HCT116 (cell line): ENCODE results near the gene PLEKHO2.

Source experiments
- CTCF ChIP-seq, 3 experiments: fragments of 200-600 bp in 1 of 3; sonication (generic) in 1 of 3; IDR thresholded peaks in 2 of 3; conservative IDR thresholded peaks in 1 of 3; 2 replicates each; pipeline ENCODE4 v1.5.1; 2012 to 2017; ENCODE audit warnings: low read depth in 2 of 3, low read length in 2 of 3, antibody characterized with exemption in 1 of 3, borderline replicate concordance in 1 of 3, control low read depth in 1 of 3, mild to moderate bottlenecking in 1 of 3, mixed read lengths in 1 of 3, mixed run types in 1 of 3, moderate library complexity in 1 of 3; ENCODE audit not compliant: insufficient read depth in 1 of 3
- EZH2 ChIP-seq: fragments of 200-600 bp; sonication (generic); IDR thresholded peaks from 2 replicates; pipeline ENCODE4 v1.6.1; 2017; ENCODE audit warnings: antibody characterized with exemption, mixed run types
- EZH2phosphoT487 ChIP-seq: fragments of 200-600 bp; IDR thresholded peaks from 2 replicates; pipeline ENCODE4 v1.6.1; 2018; ENCODE audit warnings: antibody characterized with exemption, borderline replicate concordance
- JUND ChIP-seq: IDR thresholded peaks from 2 replicates; pipeline ENCODE4 v1.6.1; 2012
- MAX ChIP-seq: IDR thresholded peaks from 2 replicates; pipeline ENCODE4 v1.6.1; 2012
- POLR2A ChIP-seq: IDR thresholded peaks from 2 replicates; pipeline ENCODE4 v1.7.0; 2011; ENCODE audit warnings: borderline replicate concordance; ENCODE audit not compliant: insufficient read depth, insufficient read length; ENCODE audit errors: extremely low read depth
- POLR2AphosphoS5 ChIP-seq: IDR thresholded peaks from 2 replicates; pipeline ENCODE4 v1.6.1; 2011; ENCODE audit warnings: mild to moderate bottlenecking, low read depth, low read length, moderate library complexity
- TCF7L2 ChIP-seq: IDR thresholded peaks from 2 replicates; pipeline ENCODE4 v1.7.0; 2011; ENCODE audit warnings: borderline replicate concordance, inconsistent platforms; ENCODE audit not compliant: insufficient read depth, insufficient read length; ENCODE audit errors: extremely low read depth
- YY1 ChIP-seq: IDR thresholded peaks from 2 replicates; pipeline ENCODE4 v1.6.1; 2011; ENCODE audit warnings: low read length, low read depth, moderate library complexity, mild to moderate bottlenecking; ENCODE audit not compliant: insufficient replicate concordance; ENCODE audit errors: extremely low read depth
- ZBTB33 ChIP-seq: IDR thresholded peaks from 2 replicates; pipeline ENCODE4 v1.6.1; 2011; ENCODE audit warnings: mild to moderate bottlenecking, low read length, moderate library complexity; ENCODE audit not compliant: insufficient replicate concordance; ENCODE audit errors: extremely low read depth

DNA sequence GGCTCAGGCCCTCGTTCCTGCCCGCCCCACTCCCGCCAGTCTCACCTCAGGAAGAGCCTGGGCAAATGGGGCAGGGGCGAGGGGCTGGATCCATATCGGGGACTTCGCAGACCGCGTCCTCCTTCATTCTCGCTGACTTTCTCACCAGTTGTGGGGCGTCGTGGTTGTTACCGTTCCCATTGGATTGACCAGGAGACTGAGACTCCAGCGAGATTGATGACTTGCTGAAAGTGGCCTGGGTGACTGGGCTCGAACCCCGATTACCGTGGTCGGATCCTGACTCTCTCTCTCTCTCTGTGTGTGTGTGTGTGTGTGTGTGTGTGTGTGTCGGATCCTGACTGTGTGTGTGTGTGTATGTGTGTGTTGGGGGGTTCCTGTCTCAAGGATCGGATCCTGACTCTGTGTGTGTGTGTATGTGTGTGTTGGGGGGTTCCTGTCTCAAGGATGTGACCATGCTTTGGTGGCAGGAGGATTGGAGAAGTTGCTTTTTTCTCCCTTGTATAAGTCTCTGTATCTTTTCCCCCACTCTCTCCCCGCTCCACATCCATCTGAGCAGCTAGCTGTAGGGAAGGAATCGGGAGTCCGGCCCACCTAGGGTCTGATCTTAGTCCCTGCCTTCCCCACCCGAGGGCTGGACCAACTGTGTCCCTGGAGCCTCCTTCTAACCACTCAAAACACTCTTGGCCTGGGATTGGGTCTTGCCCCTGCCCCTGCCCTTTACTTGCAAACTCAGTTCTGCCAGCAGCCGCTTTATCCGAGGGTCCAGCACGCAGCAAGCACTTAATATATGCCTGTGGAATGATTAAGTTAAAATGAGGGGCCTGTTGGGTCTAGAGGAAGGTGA lies 603 bp downstream of the PLEKHO2 start:
- TF ChIP-seq MAX (no peak), EZH2 (no peak), CTCF (IDR thresholded peaks at IDR 0.05 in 2 of 3, conservative IDR thresholded peaks at IDR 0.05 in 1 of 3; ENCODE audit: borderline replicate concordance in 1 of 3, insufficient read depth in 1 of 3, low read depth in 2 of 3, low read length in 2 of 3) (no peak), POLR2A (no peak), ZBTB33 (no peak), EZH2phosphoT487 (no peak), POLR2AphosphoS5 (no peak), JUND (no peak), YY1 (no peak), TCF7L2 (no peak)
